ENCODE measurements around the gene ADCY1.

DNA sequence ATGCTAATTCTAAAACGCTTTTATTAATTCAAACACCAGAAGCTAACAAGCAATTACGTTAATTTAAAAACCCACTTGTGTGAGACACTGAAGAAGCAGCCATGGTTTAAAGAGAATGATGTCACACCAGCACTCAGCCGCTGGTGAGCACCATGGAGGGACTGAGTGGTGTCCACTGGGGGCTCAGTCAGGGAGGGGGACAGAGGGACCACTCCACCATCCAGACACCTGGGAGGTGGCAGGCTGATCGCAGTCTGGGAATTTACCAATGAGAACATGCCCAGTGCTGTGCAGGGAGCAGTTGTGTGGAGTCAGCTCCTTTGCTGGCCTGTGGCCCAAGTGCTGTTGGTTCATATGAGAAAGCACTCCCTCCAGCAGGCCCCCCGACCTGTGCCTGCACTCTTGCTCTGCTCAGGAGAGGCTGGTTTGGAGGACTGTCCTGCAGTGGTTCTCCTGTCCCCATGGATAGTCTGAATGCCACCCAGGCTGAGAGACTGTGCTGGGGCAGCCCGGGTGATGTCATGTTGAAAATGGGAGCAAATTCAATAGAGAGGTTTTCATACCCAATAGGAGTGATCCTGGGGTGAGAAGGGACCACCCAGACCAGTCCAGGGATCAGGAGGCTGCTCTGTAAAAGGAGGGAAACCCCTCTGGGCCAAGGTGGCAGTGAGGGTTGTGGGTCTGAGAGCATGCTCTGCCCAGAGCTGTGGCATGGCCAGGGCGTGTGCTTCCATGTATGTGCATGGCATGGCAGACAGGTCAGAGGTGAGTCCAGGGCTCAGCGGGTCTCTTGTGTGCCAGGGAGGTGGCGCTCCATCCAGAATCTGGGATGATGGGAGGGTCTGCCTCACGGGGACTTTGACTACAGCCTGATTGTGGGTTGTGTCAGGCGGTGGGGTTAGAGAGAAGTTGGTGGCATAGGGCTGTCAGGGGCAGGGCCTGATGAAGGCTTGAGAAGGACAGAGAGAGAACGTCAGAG lies 12.7 kb downstream of the ADCY1 start:
- TF ChIP-seq, protein P1, sequence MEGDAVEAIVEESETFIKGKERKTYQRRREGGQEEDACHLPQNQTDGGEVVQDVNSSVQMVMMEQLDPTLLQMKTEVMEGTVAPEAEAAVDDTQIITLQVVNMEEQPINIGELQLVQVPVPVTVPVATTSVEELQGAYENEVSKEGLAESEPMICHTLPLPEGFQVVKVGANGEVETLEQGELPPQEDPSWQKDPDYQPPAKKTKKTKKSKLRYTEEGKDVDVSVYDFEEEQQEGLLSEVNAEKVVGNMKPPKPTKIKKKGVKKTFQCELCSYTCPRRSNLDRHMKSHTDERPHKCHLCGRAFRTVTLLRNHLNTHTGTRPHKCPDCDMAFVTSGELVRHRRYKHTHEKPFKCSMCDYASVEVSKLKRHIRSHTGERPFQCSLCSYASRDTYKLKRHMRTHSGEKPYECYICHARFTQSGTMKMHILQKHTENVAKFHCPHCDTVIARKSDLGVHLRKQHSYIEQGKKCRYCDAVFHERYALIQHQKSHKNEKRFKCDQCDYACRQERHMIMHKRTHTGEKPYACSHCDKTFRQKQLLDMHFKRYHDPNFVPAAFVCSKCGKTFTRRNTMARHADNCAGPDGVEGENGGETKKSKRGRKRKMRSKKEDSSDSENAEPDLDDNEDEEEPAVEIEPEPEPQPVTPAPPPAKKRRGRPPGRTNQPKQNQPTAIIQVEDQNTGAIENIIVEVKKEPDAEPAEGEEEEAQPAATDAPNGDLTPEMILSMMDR (conservative IDR thresholded peaks at IDR 0.05) = no peak
- no peak for TF ChIP-seq EZH2 (IDR thresholded peaks at IDR 0.05; ENCODE audit: low read depth)
